ENCODE data around the gene SYT3.

- TF ChIP-seq POLR2A (IDR thresholded peaks at IDR 0.05) (no peak), CTCF (IDR thresholded peaks at IDR 0.05 in 4 of 5, conservative IDR thresholded peaks at IDR 0.05 in 1 of 5) (peak in 4 of 5 experiments; percentile 25 to 56 (median 34))
These were observed 29.8 kb upstream of the SYT3 start for GRCh38 chr19:50669302-50670101.

Measured in gastrocnemius medialis (tissue), 4 donors.